CD4-positive, alpha-beta memory T cell (primary cell): ENCODE data around the gene PTPRD. TPM values are rescaled to one million over a fixed set of nuclear protein-coding genes. Genes with fewer than 3 reads are reported as not detected.

ENCODE experiments used
- CTCF ChIA-PET: fragments of 350-600 bp; sonication (Branson Sonifier 250); formaldehyde crosslinking; loops from one replicate; lab custom pipeline; 2021; ENCODE audit warnings: inconsistent platforms; ENCODE audit not compliant: partially characterized antibody; lab: Charles Lee
- POLR2A ChIA-PET: fragments of 350-600 bp; sonication (Branson Sonifier 250); formaldehyde crosslinking; loops from one replicate; lab custom pipeline; 2021; ENCODE audit not compliant: partially characterized antibody; lab: Charles Lee
- DNase-seq, 5 donors: peaks; one replicate each; pipeline versions ENCODE4 v3.0.0 to v3.0.0-alpha.2; 2020 to 2022; ENCODE audit warnings: mixed read lengths in 1 of 5
- H3K27ac ChIP-seq: one replicate; pipeline ENCODE4 v1.7.0; 2013; ENCODE audit warnings: low read depth, low read length
- H3K27me3 ChIP-seq: 2 replicates; pipeline ENCODE4 v1.7.0; 2013; ENCODE audit warnings: mild to moderate bottlenecking, low read length, moderate library complexity; ENCODE audit not compliant: insufficient read depth
- H3K36me3 ChIP-seq: 2 replicates; pipeline ENCODE4 v1.7.0; 2013; ENCODE audit warnings: mild to moderate bottlenecking, low read length, moderate library complexity; ENCODE audit not compliant: insufficient read depth
- H3K4me1 ChIP-seq: 2 replicates; pipeline ENCODE4 v1.7.0; 2013; ENCODE audit warnings: mild to moderate bottlenecking, low read length, moderate library complexity; ENCODE audit not compliant: insufficient read depth
- H3K4me3 ChIP-seq, 2 donors: one replicate each; pipeline ENCODE4 v1.7.0; 2013; ENCODE audit warnings: low read length in 2 of 2, mild to moderate bottlenecking in 1 of 2
- H3K9me3 ChIP-seq, 2 donors: one replicate each; pipeline ENCODE4 v1.7.0; 2013; ENCODE audit warnings: low read length in 2 of 2, control low read depth in 1 of 2; ENCODE audit not compliant: control insufficient read depth in 1 of 2
- H3K27ac Mint-ChIP-seq, 7 donors: one replicate each; pipeline ENCODE4 v1.8.0; 2020 to 2021; ENCODE audit warnings: mixed read lengths in 7 of 7, mild to moderate bottlenecking in 6 of 7, inconsistent platforms in 3 of 7, moderate library complexity in 3 of 7
- H3K27me3 Mint-ChIP-seq, 2 donors: one replicate each; pipeline ENCODE4 v1.8.0; 2020 to 2021; ENCODE audit warnings: mixed read lengths in 2 of 2
- H3K36me3 Mint-ChIP-seq, 2 donors: one replicate each; pipeline ENCODE4 v1.8.0; 2020 to 2021; ENCODE audit warnings: mixed read lengths in 2 of 2, inconsistent platforms in 1 of 2, mild to moderate bottlenecking in 1 of 2
- H3K4me1 Mint-ChIP-seq, 4 donors: one replicate each; pipeline ENCODE4 v1.8.0; 2020 to 2021; ENCODE audit warnings: mixed read lengths in 4 of 4, mild to moderate bottlenecking in 1 of 4
- H3K4me3 Mint-ChIP-seq, 8 donors: one replicate each; pipeline ENCODE4 v1.8.0; 2020 to 2021; ENCODE audit warnings: mixed read lengths in 8 of 8, mild to moderate bottlenecking in 7 of 8, moderate library complexity in 6 of 8, inconsistent platforms in 3 of 8
- H3K9me3 Mint-ChIP-seq, 8 donors: one replicate each; pipeline ENCODE4 v1.8.0; 2020 to 2021; ENCODE audit warnings: mixed read lengths in 8 of 8, mild to moderate bottlenecking in 5 of 8, inconsistent platforms in 3 of 8, moderate library complexity in 1 of 8
- intact Hi-C: fragments of 100-400 bp; cut with micrococcal nuclease; formaldehyde crosslinking; loops from one replicate; pipeline ENCODE4 v1.15.1; 2023
- polyA plus RNA-seq, 2 donors: library from polyadenylated mRNA; unstranded; fragments of 300-500 nt; fragmentation: Illumina TruSeq; gene quantifications; one replicate each; pipeline ENCODE4 v1.2.3, GENCODE V29; 2021
- total RNA-seq, 2 experiments: library from RNA; stranded (reverse); gene quantifications; one replicate each; pipeline ENCODE4 v1.2.3, GENCODE V29; 2021

PTPRD gene
- total and polyA plus RNA-seq, 4 experiments from 2014 or later, result not detected

GRCh38 chr9:9919174-9919775 lies 693.5 kb downstream of the PTPRD start:
- intact Hi-C loops, result no loop called here
- Mint-ChIP-seq H3K27ac (no peak overlapping the region), H3K36me3 (no peaks in the 10 kb centered on the region), H3K4me1 (no peaks in the 10 kb centered on the region), H3K27me3 (no peaks in the 10 kb centered on the region), H3K9me3 (peaks cover 0 to 16% (median 10%) of the 10 kb centered on the region in 8 donors), H3K4me3 (no peak overlapping the region)
- Histone ChIP-seq H3K27ac (no peak overlapping the region), H3K9me3 (peaks cover 0 to 5% of the 10 kb centered on the region in 2 donors), H3K4me3 (no peak overlapping the region), H3K36me3 (no peaks in the 10 kb centered on the region), H3K4me1 (no peaks in the 10 kb centered on the region), H3K27me3 (no peaks in the 10 kb centered on the region)
- ChIA-PET CTCF (interaction anchor here (2.1 kb wide), 1 partner anchor 23 kb away, joined by 6 read pairs; no protein-coding TSS in a partner anchor), POLR2A (no interaction called here)
- DNase-seq, result no peak

DNA sequence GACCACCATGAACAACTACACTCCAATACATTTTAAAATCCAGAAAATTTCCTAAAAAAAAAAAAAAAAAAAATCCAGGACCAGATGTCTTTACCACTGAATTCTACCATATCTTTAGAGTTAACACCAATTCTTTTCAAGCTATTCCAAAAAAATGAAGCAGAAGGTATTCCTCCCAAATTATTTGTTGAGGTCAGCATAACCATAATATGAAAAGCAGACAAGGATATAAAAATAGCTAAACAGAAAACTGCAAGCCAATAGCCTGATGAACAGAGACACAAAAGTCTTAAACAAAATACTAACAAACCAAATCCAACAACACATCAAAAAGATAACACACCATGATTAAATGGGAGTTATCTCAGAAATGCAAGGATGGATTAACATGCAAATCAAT lies 695.4 kb downstream of the PTPRD start:
- no peaks in the 10 kb centered on the region for H3K27me3 Mint-ChIP-seq
- intact Hi-C loops, result no loop called here
- H3K27me3 ChIP-seq, result no peaks in the 10 kb centered on the region
- no peaks in the 10 kb centered on the region for H3K4me1 ChIP-seq
- CTCF ChIA-PET, result no interaction called here
- peaks cover 0 to 25% (median 9%) of the 10 kb centered on the region in 8 donors for H3K9me3 Mint-ChIP-seq
- H3K4me1 Mint-ChIP-seq, result no peaks in the 10 kb centered on the region
- POLR2A ChIA-PET, result no interaction called here
- no peak overlapping the region for H3K27ac Mint-ChIP-seq
- H3K36me3 ChIP-seq, result no peaks in the 10 kb centered on the region
- no peak overlapping the region for H3K27ac ChIP-seq
- no peak for DNase-seq
- no peak overlapping the region for H3K4me3 ChIP-seq
- H3K36me3 Mint-ChIP-seq, result no peaks in the 10 kb centered on the region
- peaks cover 0 to 8% of the 10 kb centered on the region in 2 donors for H3K9me3 ChIP-seq
- H3K4me3 Mint-ChIP-seq, result no peak overlapping the region

DNA sequence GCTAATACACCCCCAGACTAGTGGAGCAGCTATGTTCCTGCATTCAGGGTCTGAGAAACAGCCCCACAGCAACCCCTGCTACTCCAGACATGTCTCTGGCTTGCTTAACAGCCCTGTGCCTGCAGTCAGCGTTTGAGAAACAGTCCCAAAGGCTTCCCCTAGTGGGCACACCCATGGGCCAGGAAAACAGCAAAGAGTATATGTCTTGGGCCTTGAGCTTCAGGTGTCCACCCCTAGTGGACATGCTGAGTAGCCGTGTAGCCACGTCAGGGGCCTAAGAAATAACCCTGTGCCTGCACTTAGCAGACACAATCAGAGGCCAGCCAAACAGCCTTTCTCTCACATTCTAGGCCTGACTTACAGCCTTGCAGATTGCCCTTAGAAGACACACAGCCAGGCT lies 698.6 kb downstream of the PTPRD start:
- intact Hi-C loops, result no loop called here
- no peak overlapping the region for H3K27ac ChIP-seq
- H3K36me3 ChIP-seq, result no peaks in the 10 kb centered on the region
- no peaks in the 10 kb centered on the region for H3K27me3 ChIP-seq
- no peak overlapping the region for H3K4me3 ChIP-seq
- no peak overlapping the region for H3K27ac Mint-ChIP-seq
- H3K4me1 ChIP-seq, result no peaks in the 10 kb centered on the region
- peaks cover 0 to 8% of the 10 kb centered on the region in 2 donors for H3K9me3 ChIP-seq
- POLR2A ChIA-PET, result no interaction called here
- CTCF ChIA-PET, result no interaction called here
- no peaks in the 10 kb centered on the region for H3K4me1 Mint-ChIP-seq
- no peak overlapping the region for H3K4me3 Mint-ChIP-seq
- no peaks in the 10 kb centered on the region for H3K27me3 Mint-ChIP-seq
- no peak for DNase-seq
- no peaks in the 10 kb centered on the region for H3K36me3 Mint-ChIP-seq
- H3K9me3 Mint-ChIP-seq, result peaks cover 0 to 25% (median 9%) of the 10 kb centered on the region in 8 donors

DNA sequence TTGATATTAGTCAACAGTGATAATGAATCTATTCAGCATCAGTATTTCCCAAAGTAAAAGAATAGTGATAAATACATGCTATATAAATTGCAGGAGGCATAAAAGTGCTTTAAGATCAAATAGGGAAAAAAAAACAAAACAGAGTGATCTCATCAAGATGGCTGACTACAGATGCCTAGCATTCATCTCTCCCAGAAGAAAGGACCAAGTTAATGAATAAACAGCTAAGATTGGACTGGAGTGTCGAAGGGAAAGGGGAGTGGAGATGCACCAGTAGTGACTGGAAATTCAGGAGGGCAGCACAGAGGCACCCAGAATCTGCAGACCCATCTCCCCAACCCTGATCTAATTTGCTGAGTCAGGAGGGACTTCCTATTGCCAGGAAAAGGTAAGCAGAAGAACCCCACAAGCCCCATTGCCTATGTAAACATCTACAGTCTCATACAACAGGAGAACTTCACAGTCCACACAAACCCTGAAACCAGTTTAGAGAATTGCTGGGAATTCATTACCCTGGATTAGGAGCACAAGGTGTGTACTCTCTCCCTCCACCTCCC lies 699.4 kb downstream of the PTPRD start:
- Histone ChIP-seq H3K9me3 (peaks cover 0 to 8% of the 10 kb centered on the region in 2 donors), H3K27ac (no peak overlapping the region), H3K36me3 (no peaks in the 10 kb centered on the region), H3K27me3 (no peaks in the 10 kb centered on the region), H3K4me3 (no peak overlapping the region), H3K4me1 (no peaks in the 10 kb centered on the region)
- peaks cover 0 to 25% (median 7%) of the 10 kb centered on the region in 8 donors for H3K9me3 Mint-ChIP-seq
- ChIA-PET POLR2A (no interaction called here), CTCF (no interaction called here)
- intact Hi-C loops, result no loop called here
- no peak overlapping the region for H3K4me3 Mint-ChIP-seq
- H3K4me1 Mint-ChIP-seq, result no peaks in the 10 kb centered on the region
- no peaks in the 10 kb centered on the region for H3K36me3 Mint-ChIP-seq
- no peak for DNase-seq
- H3K27ac Mint-ChIP-seq, result no peak overlapping the region
- H3K27me3 Mint-ChIP-seq, result no peaks in the 10 kb centered on the region

DNA sequence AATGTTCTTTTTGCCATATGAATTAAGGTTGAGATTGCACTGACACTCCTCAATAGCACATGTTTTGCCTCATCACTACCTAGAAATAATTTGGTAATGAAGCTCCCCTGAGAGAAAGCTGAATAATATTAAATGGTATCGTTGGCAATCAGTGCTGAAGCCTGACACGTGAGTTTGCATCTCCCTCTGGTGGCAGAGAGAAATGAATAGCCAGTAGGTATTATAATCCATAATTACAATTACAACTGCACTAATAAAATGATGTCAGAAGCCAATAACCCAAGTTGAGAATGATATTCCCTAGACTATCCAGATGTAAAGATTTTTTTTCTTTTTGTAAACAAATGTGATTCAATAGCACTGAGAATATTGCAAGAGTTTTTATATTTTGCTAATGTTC lies 700.3 kb downstream of the PTPRD start:
- CTCF ChIA-PET, result no interaction called here
- H3K4me3 Mint-ChIP-seq, result no peak overlapping the region
- H3K4me3 ChIP-seq, result no peak overlapping the region
- no peaks in the 10 kb centered on the region for H3K36me3 ChIP-seq
- peaks cover 0 to 8% of the 10 kb centered on the region in 2 donors for H3K9me3 ChIP-seq
- H3K36me3 Mint-ChIP-seq, result no peaks in the 10 kb centered on the region
- no peaks in the 10 kb centered on the region for H3K4me1 ChIP-seq
- no peak for DNase-seq
- no peak overlapping the region for H3K27ac Mint-ChIP-seq
- POLR2A ChIA-PET, result no interaction called here
- intact Hi-C loops, result no loop called here
- H3K27me3 ChIP-seq, result no peaks in the 10 kb centered on the region
- no peak overlapping the region for H3K27ac ChIP-seq
- H3K4me1 Mint-ChIP-seq, result no peaks in the 10 kb centered on the region
- no peaks in the 10 kb centered on the region for H3K27me3 Mint-ChIP-seq
- peaks cover 0 to 25% (median 7%) of the 10 kb centered on the region in 8 donors for H3K9me3 Mint-ChIP-seq

DNA sequence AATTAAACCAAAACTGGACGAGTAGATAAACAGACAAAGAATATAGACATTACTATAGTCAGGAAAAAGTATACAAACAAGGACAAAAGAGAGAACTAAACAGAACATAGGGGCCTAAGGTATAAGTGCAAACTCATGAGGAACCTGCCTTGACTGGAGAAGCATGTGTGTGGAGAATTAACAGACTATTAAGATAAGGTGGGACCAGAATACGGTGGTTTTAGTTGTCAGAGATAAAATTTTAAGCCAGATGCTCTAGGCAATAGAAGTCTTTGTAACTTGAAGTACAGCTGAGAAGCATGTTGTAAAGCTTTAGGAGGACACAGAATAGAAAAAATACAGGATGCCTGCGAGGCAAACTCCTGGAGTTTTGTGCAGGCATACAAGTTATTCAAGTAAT lies 707.1 kb downstream of the PTPRD start:
- Histone ChIP-seq H3K36me3 (no peaks in the 10 kb centered on the region), H3K4me1 (no peaks in the 10 kb centered on the region), H3K27ac (no peak overlapping the region), H3K27me3 (no peaks in the 10 kb centered on the region), H3K4me3 (no peak overlapping the region), H3K9me3 (no peaks in the 10 kb centered on the region)
- Mint-ChIP-seq H3K4me1 (no peaks in the 10 kb centered on the region), H3K27me3 (no peaks in the 10 kb centered on the region), H3K36me3 (no peaks in the 10 kb centered on the region), H3K27ac (no peak overlapping the region), H3K9me3 (peaks cover 0 to 4% (median 0%) of the 10 kb centered on the region in 8 donors), H3K4me3 (no peak overlapping the region)
- POLR2A ChIA-PET, result no interaction called here
- intact Hi-C loops, result no loop called here
- DNase-seq, result no peak
- CTCF ChIA-PET, result no interaction called here

DNA sequence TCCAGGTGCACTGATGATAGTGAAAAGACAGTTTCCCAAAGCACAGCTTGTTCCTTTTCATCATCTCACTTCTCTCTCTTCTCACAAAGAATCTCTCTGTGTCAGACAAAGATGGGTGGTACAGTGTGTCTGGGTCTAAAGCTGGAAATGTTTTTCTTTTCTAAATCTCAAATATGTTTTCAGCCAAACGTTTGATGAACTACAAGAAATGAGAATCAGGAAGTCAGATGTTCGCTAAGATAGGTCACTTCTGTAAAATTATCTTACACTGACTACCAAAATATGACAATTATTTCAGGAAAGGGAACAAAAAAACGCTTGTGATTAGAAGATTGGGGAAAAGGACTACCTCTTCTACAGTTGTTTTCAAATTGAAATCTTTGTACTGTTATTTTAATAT lies 708.8 kb downstream of the PTPRD start:
- no peaks in the 10 kb centered on the region for H3K4me1 Mint-ChIP-seq

More for the DNA sequence above, 708.8 kb downstream of the PTPRD start:
- no peak overlapping the region for H3K4me3 Mint-ChIP-seq
- Histone ChIP-seq H3K4me3 (no peak overlapping the region), H3K27ac (no peak overlapping the region), H3K9me3 (no peaks in the 10 kb centered on the region), H3K4me1 (no peaks in the 10 kb centered on the region), H3K36me3 (no peaks in the 10 kb centered on the region), H3K27me3 (no peaks in the 10 kb centered on the region)
- intact Hi-C loops, result no loop called here
- H3K36me3 Mint-ChIP-seq, result no peaks in the 10 kb centered on the region
- H3K27me3 Mint-ChIP-seq, result no peaks in the 10 kb centered on the region
- H3K27ac Mint-ChIP-seq, result no peak overlapping the region
- no peak for DNase-seq
- H3K9me3 Mint-ChIP-seq, result peaks cover 0 to 5% (median under 1%) of the 10 kb centered on the region in 8 donors
- POLR2A ChIA-PET, result no interaction called here
- CTCF ChIA-PET, result no interaction called here
